Retinal pigment epithelial cell (primary cell): Measurements from ENCODE around the gene ADH4.
"Not testable (repeated sequence)": the region's sequence is repeated elsewhere in the genome, so short reads cannot be mapped to it uniquely, and the experiment has no call there.

Source experiments
- DNase-seq: peaks from one replicate; pipeline ENCODE4 v3.0.0-alpha.2; 2010; ENCODE audit warnings: low read depth
- H3K4me3 ChIP-seq: 2 replicates; pipeline ENCODE4 v1.5.1; 2011; ENCODE audit warnings: mild to moderate bottlenecking, low read length, control low read depth, moderate library complexity
- CTCF ChIP-seq: conservative IDR thresholded peaks from 2 replicates; pipeline ENCODE4 v1.5.1; 2011; ENCODE audit warnings: low read depth, low read length, control low read depth, inconsistent platforms

ADH4 gene

GRCh38 chr4:99144070-99144469 is at the start of gene ADH4:
ADH4 (minus strand) TSS chr4:99144297; CDS start chr4:99144222, 75 bp downstream.
- no peak for DNase-seq
- H3K4me3 ChIP-seq: no peak within 1 kb of the TSS
- no peak for TF ChIP-seq CTCF

- TF ChIP-seq CTCF: no peak
Observed at GRCh38 chr4:99190336-99190735, 46.2 kb upstream of the ADH4 start.

GRCh38 chr4:99189900-99190299 is 45.8 kb upstream of the ADH4 start:
- not testable (repeated sequence) for DNase-seq, H3K4me3 ChIP-seq

More at GRCh38 chr4:99190336-99190735, 46.2 kb upstream of the ADH4 start:
- DNase-seq: no peak
- no peak overlapping the region for H3K4me3 ChIP-seq

GRCh38 chr4:99186029-99186428 is 41.9 kb upstream of the ADH4 start:
- DNase-seq: no peak
- TF ChIP-seq CTCF: no peak
- H3K4me3 ChIP-seq: no peak overlapping the region

- TF ChIP-seq CTCF: no peak
Observed at GRCh38 chr4:99185581-99185980, 41.5 kb upstream of the ADH4 start.

GRCh38 chr4:99180382-99181070 is 36.4 kb upstream of the ADH4 start:
- H3K4me3 ChIP-seq: no peak overlapping the region
- TF ChIP-seq CTCF: no peak
- DNase-seq: no peak

More at GRCh38 chr4:99185581-99185980, 41.5 kb upstream of the ADH4 start:
- no peak for DNase-seq
- no peak overlapping the region for H3K4me3 ChIP-seq

- DNase-seq: no peak
- TF ChIP-seq CTCF: no peak
- H3K4me3 ChIP-seq: no peak overlapping the region
Observed at GRCh38 chr4:99179626-99180025, 35.5 kb upstream of the ADH4 start.
